Upper lobe of left lung (tissue), 6 donors: Measurements from ENCODE around the gene RNF144B. TPM values are rescaled to one million over a fixed set of nuclear protein-coding genes. Genes with fewer than 3 reads are reported as not detected.

Experiments used
- ATAC-seq, 2 donors: fragments of 200-7000 bp; cut with Tn5 transposase; one replicate each; pipeline ENCODE4 v1.9.1; 2022; ENCODE audit warnings: mild to moderate bottlenecking in 2 of 2, moderate library complexity in 2 of 2; ENCODE audit not compliant: low FRiP score in 2 of 2
- DNase-seq, 2 donors: peaks; one replicate each; pipeline ENCODE4 v3.0.0-alpha.2; 2019 to 2020
- H3K27ac ChIP-seq, 4 donors: fragments of 200-600 bp; sonication (generic); one replicate each; pipeline ENCODE4 v1.5.1; 2016 to 2019
- H3K27me3 ChIP-seq, 4 donors: fragments of 200-600 bp; sonication (generic); one replicate each; pipeline ENCODE4 v1.5.1; 2017 to 2019
- H3K36me3 ChIP-seq, 4 donors: fragments of 200-600 bp; sonication (generic); one replicate each; pipeline ENCODE4 v1.5.1; 2016 to 2019
- H3K4me1 ChIP-seq, 4 donors: fragments of 200-600 bp; sonication (generic); one replicate each; pipeline ENCODE4 v1.5.1; 2018 to 2019
- H3K4me3 ChIP-seq, 4 donors: fragments of 200-600 bp; sonication (generic); one replicate each; pipeline ENCODE4 v1.5.1; 2017 to 2019; ENCODE audit warnings: mild to moderate bottlenecking in 2 of 4, moderate library complexity in 1 of 4
- H3K9me3 ChIP-seq, 4 donors: fragments of 200-600 bp; sonication (generic); one replicate each; pipeline ENCODE4 v1.5.1; 2018 to 2019
- EP300 ChIP-seq, 4 donors: sonication (generic); formaldehyde crosslinking; IDR thresholded peaks; one replicate each; pipeline ENCODE4 v1.5.1; 2017; ENCODE audit warnings: antibody characterized with exemption in 4 of 4, control low read depth in 2 of 4
- POLR2A ChIP-seq, 4 donors: fragments of 450-650 bp; IDR thresholded peaks; one replicate each; pipeline ENCODE4 v1.5.1; 2016 to 2017; ENCODE audit warnings: antibody characterized with exemption in 4 of 4, mild to moderate bottlenecking in 2 of 4
- POLR2AphosphoS5 ChIP-seq, 2 donors: sonication (generic); formaldehyde crosslinking; IDR thresholded peaks; one replicate each; pipeline ENCODE4 v1.5.1; 2017; ENCODE audit warnings: antibody characterized with exemption in 2 of 2
- WGBS, 2 donors: methylation state at CpG; one replicate each; pipeline ENCODE4 v1.1.5; 2017 to 2018; 5-methylcytosine and 5-hydroxymethylcytosine counted together
- total RNA-seq, 6 donors: library from RNA; depleted of rRNA in 4 of 6; stranded (reverse); fragments of >200 nt in 4 of 6; gene quantifications; one replicate each; pipeline versions ENCODE4 v1.1.0 to v1.2.1, GENCODE V29; 2016 to 2021
- TF ChIP-seq, protein P1 (sequence below), 6 experiments: fragments of 450-650 bp in 4 of 6; fragments of 200-600 bp in 2 of 6; sonication (generic) in 2 of 6; IDR thresholded peaks; one replicate each; pipeline ENCODE4 v1.5.1; 2016 to 2019; ENCODE audit warnings: antibody characterized with exemption in 6 of 6
- donor health status: DM: no; HTN: no; CAD: no; lungs with moderate emphysema.
- donor health status: DM: no; HTN: yes; CAD: no; lungs with severe emphysema.

Gene RNF144B
- total RNA-seq = 100 to 1,000 TPM in 1 of 6 donors, 10 to 100 TPM in 5; 46.1 to 105 (median 55.8) TPM

GRCh38 chr6:18387061-18387721, at the start of gene RNF144B:
Gene RNF144B (plus strand): TSS chr6:18387350. CDS start chr6:18399535, 12,185 bp downstream.
- H3K27ac ChIP-seq = peak within 1 kb of the TSS; percentile 86 to 92 (median 90)
- peak; percentile 95 to 96 for ATAC-seq
- DNase-seq = peak; percentile 93 to 97
- TF ChIP-seq EP300 (IDR thresholded peaks at IDR 0.05) (peak in 1 of 4 donors; percentile 70), POLR2AphosphoS5 (IDR thresholded peaks at IDR 0.05) (peak; percentile 93 to 98), POLR2A (IDR thresholded peaks at IDR 0.05) (peak in 3 of 4 donors; percentile 83 to 98 (median 90))
- TF ChIP-seq, protein P1, sequence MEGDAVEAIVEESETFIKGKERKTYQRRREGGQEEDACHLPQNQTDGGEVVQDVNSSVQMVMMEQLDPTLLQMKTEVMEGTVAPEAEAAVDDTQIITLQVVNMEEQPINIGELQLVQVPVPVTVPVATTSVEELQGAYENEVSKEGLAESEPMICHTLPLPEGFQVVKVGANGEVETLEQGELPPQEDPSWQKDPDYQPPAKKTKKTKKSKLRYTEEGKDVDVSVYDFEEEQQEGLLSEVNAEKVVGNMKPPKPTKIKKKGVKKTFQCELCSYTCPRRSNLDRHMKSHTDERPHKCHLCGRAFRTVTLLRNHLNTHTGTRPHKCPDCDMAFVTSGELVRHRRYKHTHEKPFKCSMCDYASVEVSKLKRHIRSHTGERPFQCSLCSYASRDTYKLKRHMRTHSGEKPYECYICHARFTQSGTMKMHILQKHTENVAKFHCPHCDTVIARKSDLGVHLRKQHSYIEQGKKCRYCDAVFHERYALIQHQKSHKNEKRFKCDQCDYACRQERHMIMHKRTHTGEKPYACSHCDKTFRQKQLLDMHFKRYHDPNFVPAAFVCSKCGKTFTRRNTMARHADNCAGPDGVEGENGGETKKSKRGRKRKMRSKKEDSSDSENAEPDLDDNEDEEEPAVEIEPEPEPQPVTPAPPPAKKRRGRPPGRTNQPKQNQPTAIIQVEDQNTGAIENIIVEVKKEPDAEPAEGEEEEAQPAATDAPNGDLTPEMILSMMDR (IDR thresholded peaks at IDR 0.05) = peak in 2 of 6 experiments; percentile 4 to 9
- no peaks in the 10 kb centered on the region for H3K9me3 ChIP-seq
- peak within 1 kb of the TSS; percentile 62 to 79 (median 70) for H3K4me3 ChIP-seq
- 1 to 2% methylated on average over 27 to 40 of the region's 40 CpGs for WGBS, 2 donors
- peaks cover 22 to 46% (median 32%) of the 10 kb centered on the region in 4 donors for H3K4me1 ChIP-seq
- H3K36me3 ChIP-seq = no peaks in the 10 kb centered on the region
- H3K27me3 ChIP-seq = no peaks in the 10 kb centered on the region

GRCh38 chr6:18339599-18339998, 47.6 kb upstream of the RNF144B start:
- WGBS, 2 donors = 81 to 90% methylated on average over 1 of the region's 1 CpG
- Histone ChIP-seq H3K36me3 (no peaks in the 10 kb centered on the region), H3K4me1 (peaks cover 0 to 5% (median 0%) of the 10 kb centered on the region in 4 donors), H3K4me3 (no peak overlapping the region), H3K9me3 (no peaks in the 10 kb centered on the region), H3K27me3 (no peaks in the 10 kb centered on the region), H3K27ac (no peak overlapping the region)
- TF ChIP-seq POLR2A (IDR thresholded peaks at IDR 0.05) = no peak
- TF ChIP-seq EP300 (IDR thresholded peaks at IDR 0.05) = no peak
- TF ChIP-seq, protein P1 (IDR thresholded peaks at IDR 0.05) = no peak
- TF ChIP-seq POLR2AphosphoS5 (IDR thresholded peaks at IDR 0.05) = no peak
- no peak for ATAC-seq
- no peak for DNase-seq

DNA sequence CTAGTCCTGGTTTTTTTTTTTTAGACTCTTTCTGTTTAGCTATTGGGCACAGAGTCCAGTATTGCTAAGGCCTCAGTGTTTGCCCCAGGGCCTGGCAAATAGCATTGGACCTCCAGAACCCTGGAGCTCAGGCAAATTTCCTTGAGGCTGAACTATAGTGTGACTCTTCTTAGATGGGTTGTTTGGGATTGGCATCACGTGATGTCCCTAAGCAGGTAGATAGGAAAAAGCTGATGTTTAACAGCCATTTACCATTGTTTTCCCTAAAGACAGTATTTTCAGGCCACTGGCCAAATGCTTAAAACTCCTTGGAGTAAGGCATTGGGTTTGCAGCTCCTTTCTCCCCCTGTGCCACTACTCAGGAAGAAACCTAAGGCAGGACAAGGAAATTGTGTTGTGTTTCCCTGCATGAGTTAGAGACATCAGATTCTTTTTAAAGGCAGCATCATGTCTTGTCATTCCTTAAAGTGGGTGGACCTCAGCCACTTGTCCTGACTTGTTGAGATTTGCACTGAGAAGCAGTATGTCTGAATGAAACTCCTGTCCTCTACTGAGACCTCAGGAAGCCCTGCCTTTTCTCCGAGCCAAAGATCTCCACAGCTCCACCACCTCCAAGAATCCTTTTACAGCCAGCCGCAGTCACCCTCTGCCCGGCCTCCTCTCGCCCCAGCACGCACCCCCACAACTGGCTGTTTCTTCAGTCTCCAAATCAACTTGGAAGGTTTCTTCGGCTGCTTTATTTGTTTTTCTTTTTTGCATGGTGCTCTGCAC, 46.2 kb upstream of the RNF144B start:
- peaks cover 0 to 5% (median 0%) of the 10 kb centered on the region in 4 donors for H3K4me1 ChIP-seq
- WGBS, 2 donors = 87 to 98% methylated on average over 7 of the region's 7 CpGs
- TF ChIP-seq POLR2AphosphoS5 (IDR thresholded peaks at IDR 0.05) = no peak
- no peak for TF ChIP-seq POLR2A (IDR thresholded peaks at IDR 0.05)
- TF ChIP-seq, protein P1 (IDR thresholded peaks at IDR 0.05) = no peak
- no peak for TF ChIP-seq EP300 (IDR thresholded peaks at IDR 0.05)
- no peak for ATAC-seq
- DNase-seq = peak in 1 of 2 donors; percentile 33
- H3K9me3 ChIP-seq = no peaks in the 10 kb centered on the region
- no peak overlapping the region for H3K4me3 ChIP-seq
- no peaks in the 10 kb centered on the region for H3K27me3 ChIP-seq
- H3K36me3 ChIP-seq = no peaks in the 10 kb centered on the region
- H3K27ac ChIP-seq = no peak overlapping the region

DNA sequence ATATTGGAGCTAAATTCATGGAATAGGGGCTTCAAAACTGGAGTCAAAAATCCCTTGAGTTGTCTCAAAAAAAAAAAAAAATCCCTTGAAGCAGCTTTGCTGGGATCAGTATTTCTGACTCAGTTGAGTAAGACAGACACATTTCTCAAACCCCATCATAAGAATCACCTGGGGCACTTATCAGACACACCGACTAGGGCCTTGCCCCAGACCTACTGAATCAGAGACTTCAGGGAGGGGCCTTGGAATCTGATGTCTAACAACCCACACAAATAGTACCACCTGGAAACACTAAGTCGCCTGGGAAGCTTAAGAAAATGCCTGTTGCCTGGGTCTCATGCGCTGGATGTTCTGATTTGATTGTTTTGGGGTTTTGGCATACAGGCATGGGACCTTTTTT, 44.9 kb upstream of the RNF144B start:
- DNase-seq (no peak), ATAC-seq (no peak)
- Histone ChIP-seq H3K4me3 (no peak overlapping the region), H3K36me3 (no peaks in the 10 kb centered on the region), H3K4me1 (peaks cover 0 to 5% (median 0%) of the 10 kb centered on the region in 4 donors), H3K27me3 (no peaks in the 10 kb centered on the region), H3K9me3 (no peaks in the 10 kb centered on the region), H3K27ac (no peak overlapping the region)
- WGBS, 2 donors = 87% methylated on average over 3 of the region's 3 CpGs
- TF ChIP-seq EP300 (IDR thresholded peaks at IDR 0.05) (no peak), POLR2A (IDR thresholded peaks at IDR 0.05) (no peak), POLR2AphosphoS5 (IDR thresholded peaks at IDR 0.05) (no peak)
- TF ChIP-seq, protein P1 (IDR thresholded peaks at IDR 0.05) = no peak
